WTC11 (cell line): Measurements from ENCODE around the gene ADAP1. TPM values are rescaled to one million over a fixed set of nuclear protein-coding genes. Genes with fewer than 3 reads are reported as not detected.

ENCODE experiments used
- ATAC-seq: fragments of 200-7000 bp; cut with Tn5 transposase; 2 replicates; pipeline ENCODE4 v1.10.0; 2021; ENCODE audit warnings: mild to moderate bottlenecking, moderate library complexity
- CTCF ChIA-PET: fragments of 300-600 bp; sonication (Branson Sonifier 250); formaldehyde crosslinking; loops from one replicate; lab custom pipeline; 2021; ENCODE audit warnings: antibody characterized with exemption; lab: Charles Lee
- POLR2A ChIA-PET: fragments of 350-600 bp; sonication (Branson Sonifier 250); formaldehyde crosslinking; loops from one replicate; lab custom pipeline; 2021; ENCODE audit warnings: antibody characterized with exemption; lab: Charles Lee
- DNase-seq: peaks from one replicate; pipeline ENCODE4 v3.0.0; 2021; ENCODE audit warnings: low spot score
- H3K27ac Mint-ChIP-seq: 2 replicates; pipeline ENCODE4 v1.8.0; 2021; ENCODE audit warnings: mixed read lengths
- H3K27me3 Mint-ChIP-seq: 2 replicates; pipeline ENCODE4 v1.8.0; 2021; ENCODE audit warnings: low read depth, mild to moderate bottlenecking, moderate library complexity, mixed read lengths
- H3K36me3 Mint-ChIP-seq: 2 replicates; pipeline ENCODE4 v1.8.0; 2021; ENCODE audit warnings: mixed read lengths
- H3K4me1 Mint-ChIP-seq: 2 replicates; pipeline ENCODE4 v1.8.0; 2022; ENCODE audit warnings: mixed read lengths
- H3K4me3 Mint-ChIP-seq: 2 replicates; pipeline ENCODE4 v1.8.0; 2021; ENCODE audit warnings: mild to moderate bottlenecking, moderate library complexity, mixed read lengths
- H3K9me3 Mint-ChIP-seq: 2 replicates; pipeline ENCODE4 v1.8.0; 2021; ENCODE audit warnings: mixed read lengths
- AR ChIP-seq: fragments of 250-450 bp; sonication (Bioruptor Pico); IDR thresholded peaks from 2 replicates; pipeline ENCODE4 v1.9.0; 2021; ENCODE audit warnings: mild to moderate bottlenecking
- GABPB1 ChIP-seq: sonication (generic); formaldehyde crosslinking; IDR thresholded peaks from 2 replicates; pipeline ENCODE4 v1.8.1; 2023; ENCODE audit warnings: mild to moderate bottlenecking, missing genetic modification reagents
- IRF1 ChIP-seq: sonication (generic); formaldehyde crosslinking; IDR thresholded peaks from 2 replicates; pipeline ENCODE4 v1.8.0; 2023; ENCODE audit warnings: missing genetic modification reagents
- KAT7 ChIP-seq: sonication (generic); formaldehyde crosslinking; IDR thresholded peaks from 2 replicates; pipeline ENCODE4 v1.8.1; 2023; ENCODE audit warnings: missing genetic modification reagents, mild to moderate bottlenecking, borderline replicate concordance
- MAX ChIP-seq: sonication (generic); formaldehyde crosslinking; IDR thresholded peaks from 2 replicates; pipeline ENCODE4 v1.8.0; 2022; ENCODE audit warnings: mild to moderate bottlenecking, missing genetic modification reagents
- MXD4 ChIP-seq: fragments of 250-450 bp; sonication (Bioruptor Pico); IDR thresholded peaks from 2 replicates; pipeline ENCODE4 v1.8.0; 2021; ENCODE audit warnings: mild to moderate bottlenecking, moderate library complexity, borderline replicate concordance
- NFATC4 ChIP-seq: fragments of 250-450 bp; sonication (Bioruptor Pico); IDR thresholded peaks from 2 replicates; pipeline ENCODE4 v1.9.0; 2021; ENCODE audit warnings: mild to moderate bottlenecking
- NFYB ChIP-seq: sonication (generic); formaldehyde crosslinking; conservative IDR thresholded peaks from 2 replicates; pipeline ENCODE4 v1.8.0; 2022; ENCODE audit warnings: low read depth, missing genetic modification reagents
- OVOL2 ChIP-seq: fragments of 250-450 bp; sonication (Bioruptor Pico); IDR thresholded peaks from 2 replicates; pipeline ENCODE4 v1.9.0; 2021; ENCODE audit warnings: mild to moderate bottlenecking, borderline replicate concordance
- PREB ChIP-seq: sonication (generic); formaldehyde crosslinking; IDR thresholded peaks from 2 replicates; pipeline ENCODE4 v1.8.1; 2022; ENCODE audit warnings: mild to moderate bottlenecking, missing genetic modification reagents, moderate library complexity, borderline replicate concordance
- SP1 ChIP-seq: sonication (generic); formaldehyde crosslinking; conservative IDR thresholded peaks from 2 replicates; pipeline ENCODE4 v1.8.1; 2022; ENCODE audit warnings: missing genetic modification reagents
- USF2 ChIP-seq: sonication (generic); formaldehyde crosslinking; IDR thresholded peaks from 2 replicates; pipeline ENCODE4 v1.8.1; 2023; ENCODE audit warnings: mild to moderate bottlenecking, missing genetic modification reagents, moderate library complexity
- ZBTB43 ChIP-seq: sonication (generic); formaldehyde crosslinking; IDR thresholded peaks from 2 replicates; pipeline ENCODE4 v1.8.1; 2023; ENCODE audit warnings: mild to moderate bottlenecking, missing genetic modification reagents
- ZNF121 ChIP-seq: sonication (generic); formaldehyde crosslinking; IDR thresholded peaks from 2 replicates; pipeline ENCODE4 v1.8.0; 2023; ENCODE audit warnings: missing genetic modification reagents
- total RNA-seq: library from RNA; stranded (reverse); gene quantifications from 3 replicates; pipeline ENCODE4 v1.2.3, GENCODE V29; 2021

The ADAP1 gene
- total RNA-seq, 1 experiment from 2014 or later, result 4.3 TPM

- Mint-ChIP-seq H3K27me3 (peaks cover 12% of the 10 kb centered on the region), H3K4me1 (no peaks in the 10 kb centered on the region)
These were observed 3.1 kb upstream of the ADAP1 start for GRCh38 chr7:957418-958220.

More at GRCh38 chr7:957418-958220, 3.1 kb upstream of the ADAP1 start:
- no peak overlapping the region for H3K4me3 Mint-ChIP-seq
- peak; percentile 42 for DNase-seq
- TF ChIP-seq SP1, result 0 out of 2 replicates have a peak, but pooled peaks have one; percentile 25
- TF ChIP-seq NFATC4 (CRISPR knock-in tag), result no peak
- no peak for TF ChIP-seq AR
- TF ChIP-seq USF2 (CRISPR knock-in tag), result no peak
- TF ChIP-seq KAT7 (CRISPR knock-in tag), result no peak
- TF ChIP-seq NFYB (CRISPR knock-in tag), result no peak
- no peak for TF ChIP-seq IRF1
- TF ChIP-seq MXD4 (CRISPR knock-in tag), result no peak
- no peak for TF ChIP-seq PREB (CRISPR knock-in tag)
- TF ChIP-seq ZBTB43, result no peak
- TF ChIP-seq ZNF121, result no peak
- TF ChIP-seq MAX (CRISPR knock-in tag), result 0 out of 2 replicates have a peak, but pooled peaks have one; percentile 51
- TF ChIP-seq GABPB1 (CRISPR knock-in tag), result peak; percentile 64
- TF ChIP-seq OVOL2 (CRISPR knock-in tag), result no peak
- no peaks in the 10 kb centered on the region for H3K9me3 Mint-ChIP-seq
- CTCF ChIA-PET, result interaction anchor here (0.6 to 2.4 kb wide), 23 partner anchors 10 to 226 kb away, joined by 3 to 13 read pairs (median 4); partner anchors contain the start of genes COX19, GET4, GPR146 and SUN1
- H3K27ac Mint-ChIP-seq, result no peak overlapping the region
- H3K36me3 Mint-ChIP-seq, result no peaks in the 10 kb centered on the region
- ATAC-seq, result peak; percentile 32
- POLR2A ChIA-PET, result no interaction called here
